IMR-90 (cell line): ENCODE data around the gene ELAVL1. TPM values are rescaled to one million over a fixed set of nuclear protein-coding genes. Genes with fewer than 3 reads are reported as not detected.
A peak's percentile ranks its signal among the peaks of the same experiment; 100 is the strongest.

Source experiments
- ATAC-seq: fragments of 200-7000 bp; cut with Tn5 transposase; 2 replicates; pipeline ENCODE4 v1.9.1; 2020; ENCODE audit warnings: low read depth, mild to moderate bottlenecking, moderate library complexity
- BruUV-seq: library from RNA; stranded (reverse); fragments of 400-500 nt; replicated peaks from 2 replicates; lab custom pipeline; 2021; lab: Mats Ljungman, UMichigan
- CTCF ChIA-PET: fragments of 300-600 bp; formaldehyde crosslinking; extraction: SDS; loops from one replicate; lab custom pipeline; 2021; ENCODE audit warnings: antibody characterized with exemption; lab: Yijun Ruan, JAX
- POLR2A ChIA-PET: fragments of 300-600 bp; sonication (Branson Sonifier 250); formaldehyde crosslinking; loops from one replicate; lab custom pipeline; 2022; ENCODE audit warnings: antibody characterized with exemption; ENCODE audit not compliant: unreplicated experiment; lab: Charles Lee
- DNase-seq: peaks from one replicate; pipeline ENCODE4 v3.0.0; 2013
- H2AFZ ChIP-seq: replicated peaks from 2 replicates; pipeline ENCODE3; 2013; ENCODE audit warnings: low read length, mild to moderate bottlenecking; ENCODE audit not compliant: poor library complexity
- H2AK5ac ChIP-seq: 2 replicates; pipeline ENCODE4 v1.6.1; 2013; ENCODE audit warnings: low read depth, low read length, inconsistent platforms
- H2AK9ac ChIP-seq: replicated peaks from 2 replicates; pipeline ENCODE3; 2013; ENCODE audit warnings: mild to moderate bottlenecking, low read depth, low read length, moderate library complexity; ENCODE audit not compliant: poor library complexity
- H2BK120ac ChIP-seq: 2 replicates; pipeline ENCODE4 v1.6.1; 2013; ENCODE audit warnings: low read depth, low read length, inconsistent platforms
- H2BK15ac ChIP-seq: 3 replicates; pipeline ENCODE4 v1.6.1; 2013; ENCODE audit warnings: low read depth, low read length, inconsistent platforms
- H2BK20ac ChIP-seq: 2 replicates; pipeline ENCODE4 v1.6.1; 2013; ENCODE audit warnings: low read depth, mild to moderate bottlenecking, inconsistent platforms, low read length, moderate library complexity
- H2BK5ac ChIP-seq: 2 replicates; pipeline ENCODE4 v1.6.1; 2013; ENCODE audit warnings: mild to moderate bottlenecking, low read depth, low read length, inconsistent platforms; ENCODE audit not compliant: poor library complexity, severe bottlenecking
- H3K14ac ChIP-seq: replicated peaks from 2 replicates; pipeline ENCODE4 v1.6.1; 2013; ENCODE audit warnings: low read depth, low read length, inconsistent platforms
- H3K18ac ChIP-seq: 2 replicates; pipeline ENCODE4 v1.6.1; 2013; ENCODE audit warnings: low read depth, low read length, control low read depth
- H3K23ac ChIP-seq: 2 replicates; pipeline ENCODE4 v1.6.1; 2013; ENCODE audit warnings: low read depth, low read length, inconsistent platforms
- H3K27ac ChIP-seq: 2 replicates; pipeline ENCODE4 v1.5.1; 2013; ENCODE audit warnings: mild to moderate bottlenecking, control low read depth, low read length; ENCODE audit not compliant: insufficient read depth
- H3K27me3 ChIP-seq: 2 replicates; pipeline ENCODE4 v1.6.1; 2013; ENCODE audit warnings: low read length; ENCODE audit not compliant: control insufficient read depth, insufficient read depth
- H3K36me3 ChIP-seq: 2 replicates; pipeline ENCODE4 v1.6.1; 2013; ENCODE audit warnings: low read length, mixed read lengths; ENCODE audit not compliant: control insufficient read depth, insufficient read depth
- H3K4ac ChIP-seq: 2 replicates; pipeline ENCODE4 v1.6.1; 2013; ENCODE audit warnings: low read depth, low read length, inconsistent platforms
- H3K4me1 ChIP-seq: 2 replicates; pipeline ENCODE4 v1.6.1; 2013; ENCODE audit warnings: low read length, mixed read lengths; ENCODE audit not compliant: control insufficient read depth, insufficient read depth
- H3K4me2 ChIP-seq: 2 replicates; pipeline ENCODE4 v1.6.1; 2013; ENCODE audit warnings: low read depth, mild to moderate bottlenecking, control low read depth, low read length, moderate library complexity
- H3K4me3 ChIP-seq: 2 replicates; pipeline ENCODE4 v1.5.1; 2013; ENCODE audit warnings: low read depth, mild to moderate bottlenecking, control low read depth, low read length, moderate library complexity; ENCODE audit not compliant: insufficient read depth
- H3K56ac ChIP-seq: 2 replicates; pipeline ENCODE4 v1.6.1; 2013; ENCODE audit warnings: low read length, inconsistent platforms; ENCODE audit not compliant: insufficient read depth; ENCODE audit errors: extremely low read depth
- H3K79me1 ChIP-seq, 2 experiments: 2 replicates each; pipeline ENCODE4 v1.6.1; 2013; ENCODE audit warnings: low read length in 2 of 2, inconsistent platforms in 1 of 2, low read depth in 1 of 2
- H3K9ac ChIP-seq: 2 replicates; pipeline ENCODE4 v1.6.1; 2013; ENCODE audit warnings: low read depth, low read length, control low read depth
- H3K9me1 ChIP-seq: 2 replicates; pipeline ENCODE4 v1.6.1; 2013; ENCODE audit warnings: low read length, inconsistent platforms; ENCODE audit not compliant: insufficient read depth
- H3K9me3 ChIP-seq: 2 replicates; pipeline ENCODE4 v1.6.1; 2013; ENCODE audit warnings: low read length; ENCODE audit not compliant: control insufficient read depth, insufficient read depth
- H4K20me1 ChIP-seq: 2 replicates; pipeline ENCODE4 v1.6.1; 2013; ENCODE audit warnings: low read length, inconsistent platforms; ENCODE audit not compliant: insufficient read depth
- H4K5ac ChIP-seq: 2 replicates; pipeline ENCODE4 v1.6.1; 2013; ENCODE audit warnings: mild to moderate bottlenecking, low read depth, low read length, control low read depth
- H4K8ac ChIP-seq, 2 experiments: 2 replicates each; pipeline ENCODE4 v1.6.1; 2013; ENCODE audit warnings: low read depth in 2 of 2, low read length in 2 of 2, control low read depth in 1 of 2, inconsistent platforms in 1 of 2
- H4K91ac ChIP-seq: 2 replicates; pipeline ENCODE4 v1.6.1; 2013; ENCODE audit warnings: low read depth, low read length, inconsistent platforms; ENCODE audit not compliant: insufficient read depth
- CEBPB ChIP-seq: IDR thresholded peaks from 2 replicates; pipeline ENCODE4 v1.6.1; 2012; ENCODE audit warnings: low read depth, low read length, improper control_type of control experiment
- MAFK ChIP-seq: IDR thresholded peaks from 2 replicates; pipeline ENCODE4 v1.6.1; 2012; ENCODE audit warnings: low read depth, low read length, improper control_type of control experiment
- RAD21 ChIP-seq: IDR thresholded peaks from 2 replicates; pipeline ENCODE4 v1.6.1; 2012; ENCODE audit warnings: low read length, improper control_type of control experiment
- RFX5 ChIP-seq: IDR thresholded peaks from 2 replicates; pipeline ENCODE4 v1.8.0; 2012; ENCODE audit warnings: low read depth, mild to moderate bottlenecking, low read length, moderate library complexity
- SMC3 ChIP-seq: fragments of 150-350 bp; IDR thresholded peaks from 2 replicates; pipeline ENCODE4 v1.6.1; 2016; ENCODE audit warnings: low read depth, mild to moderate bottlenecking, antibody characterized with exemption, low read length, moderate library complexity
- WGBS, 2 experiments: methylation state at CpG; one replicate each; pipeline versions ENCODE4 v1.1.5 to v1.1.7; 2013; ENCODE audit warnings: missing lambda C conversion rate in 2 of 2; ENCODE audit not compliant: insufficient read length in 1 of 2; ENCODE audit errors: extremely low coverage in 2 of 2; 5-methylcytosine and 5-hydroxymethylcytosine counted together
- dilution Hi-C: fragments of 300-500 bp; cut with HindIII; formaldehyde crosslinking; loops from one replicate; pipeline ENCODE4 v1.14.3; 2018; ENCODE audit warnings: low sequenced_read_pairs; ENCODE audit not compliant: unreplicated experiment
- in situ Hi-C: fragments of 300-500 bp; cut with MboI; formaldehyde crosslinking; loops from 3 replicates; pipeline ENCODE4 v1.14.3; 2019; ENCODE audit warnings: low sequenced_read_pairs, inconsistent platforms, mixed read lengths
- intact Hi-C: fragments of 100-400 bp; cut with micrococcal nuclease; formaldehyde crosslinking; loops from 2 replicates; pipeline ENCODE4 v1.10.0; 2022
- polyA plus RNA-seq, 3 experiments: library from polyadenylated mRNA; depleted of rRNA; stranded (reverse); fragments of >200 nt; gene quantifications; 2 replicates each; pipeline ENCODE4 v1.2.3, GENCODE V29; 2012; ENCODE audit warnings: low replicate concordance in 1 of 3
- total RNA-seq: library from RNA; depleted of rRNA; stranded (reverse); fragments of >200 nt; gene quantifications from 2 replicates; pipeline ENCODE4 v1.2.3, GENCODE V29; 2012
- TF ChIP-seq, protein P1 (sequence below): fragments of 150-350 bp; IDR thresholded peaks from 2 replicates; pipeline ENCODE4 v1.6.1; 2017; ENCODE audit warnings: mild to moderate bottlenecking, antibody characterized with exemption, low read length, low read depth
- TF ChIP-seq, protein P2 (sequence below): fragments of 150-350 bp; IDR thresholded peaks from 2 replicates; pipeline ENCODE4 v1.6.1; 2016; ENCODE audit warnings: low read depth, mild to moderate bottlenecking, low read length, moderate library complexity, borderline replicate concordance

The ELAVL1 gene
- total and polyA plus RNA-seq, 2 of the 4 experiments (the other 2 are of a cell fraction) = 55.6 to 59.0 TPM

DNA sequence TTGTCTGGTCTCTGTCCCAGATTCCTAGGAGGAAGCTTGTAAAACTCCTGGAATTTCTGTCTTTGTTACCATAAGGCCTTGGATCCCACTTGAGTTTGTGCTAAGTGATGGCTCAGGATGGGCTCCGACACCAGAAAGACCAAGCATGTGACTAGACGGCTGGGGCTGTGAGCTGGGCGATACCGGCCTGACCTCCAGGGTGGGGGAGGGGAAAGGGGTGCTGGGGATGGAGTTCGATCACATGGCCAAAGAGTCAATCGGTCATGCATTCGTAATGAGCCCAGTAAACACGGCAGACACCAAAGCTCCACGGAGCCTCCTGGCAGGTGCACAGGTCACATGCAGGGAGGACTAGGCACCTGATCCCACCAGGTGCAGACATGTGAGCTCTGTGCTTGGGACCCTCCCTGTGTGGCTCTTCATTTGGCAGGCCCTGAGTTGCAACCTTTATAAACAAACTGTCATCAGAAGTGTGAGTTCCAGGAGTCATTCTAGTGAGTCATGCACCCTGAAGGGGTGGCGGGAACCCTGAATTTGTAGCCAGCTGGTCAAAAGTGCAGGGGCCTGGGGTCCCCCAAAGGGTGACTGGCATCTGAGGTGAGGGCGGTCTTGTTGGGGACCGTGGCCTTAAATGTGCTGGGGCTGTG lies 27.1 kb downstream of the ELAVL1 start:
- dilution Hi-C loops (no loop called here), in situ Hi-C loops (loop anchor here (10.0 kb wide), 1 partner anchor 276 kb away; no protein-coding TSS in a partner anchor), intact Hi-C loops (no loop called here)
- no peak overlapping the region for H3K56ac ChIP-seq
- H3K23ac ChIP-seq = no peak overlapping the region
- ATAC-seq (no peak; the same call in 1 of the 2 replicates), DNase-seq (peak; percentile 7)
- H3K4me3 ChIP-seq = no peak overlapping the region
- TF ChIP-seq MAFK (no peak), RAD21 (no peak), CEBPB (no peak), RFX5 (no peak), SMC3 (no peak)
- TF ChIP-seq, protein P1, sequence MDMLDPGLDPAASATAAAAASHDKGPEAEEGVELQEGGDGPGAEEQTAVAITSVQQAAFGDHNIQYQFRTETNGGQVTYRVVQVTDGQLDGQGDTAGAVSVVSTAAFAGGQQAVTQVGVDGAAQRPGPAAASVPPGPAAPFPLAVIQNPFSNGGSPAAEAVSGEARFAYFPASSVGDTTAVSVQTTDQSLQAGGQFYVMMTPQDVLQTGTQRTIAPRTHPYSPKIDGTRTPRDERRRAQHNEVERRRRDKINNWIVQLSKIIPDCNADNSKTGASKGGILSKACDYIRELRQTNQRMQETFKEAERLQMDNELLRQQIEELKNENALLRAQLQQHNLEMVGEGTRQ = no peak
- TF ChIP-seq, protein P2, sequence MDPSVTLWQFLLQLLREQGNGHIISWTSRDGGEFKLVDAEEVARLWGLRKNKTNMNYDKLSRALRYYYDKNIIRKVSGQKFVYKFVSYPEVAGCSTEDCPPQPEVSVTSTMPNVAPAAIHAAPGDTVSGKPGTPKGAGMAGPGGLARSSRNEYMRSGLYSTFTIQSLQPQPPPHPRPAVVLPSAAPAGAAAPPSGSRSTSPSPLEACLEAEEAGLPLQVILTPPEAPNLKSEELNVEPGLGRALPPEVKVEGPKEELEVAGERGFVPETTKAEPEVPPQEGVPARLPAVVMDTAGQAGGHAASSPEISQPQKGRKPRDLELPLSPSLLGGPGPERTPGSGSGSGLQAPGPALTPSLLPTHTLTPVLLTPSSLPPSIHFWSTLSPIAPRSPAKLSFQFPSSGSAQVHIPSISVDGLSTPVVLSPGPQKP = no peak
- H2AFZ ChIP-seq = no peak overlapping the region
- H3K27me3 ChIP-seq = no peaks in the 10 kb centered on the region
- no peak overlapping the region for H2AK9ac ChIP-seq
- POLR2A ChIA-PET = no interaction called here
- no peak overlapping the region for H2BK120ac ChIP-seq
- no peak overlapping the region for H3K27ac ChIP-seq
- no TSS peak for BruUV-seq
- H3K4ac ChIP-seq = no peak overlapping the region
- H4K5ac ChIP-seq = no peak overlapping the region
- no peak overlapping the region for H3K4me2 ChIP-seq
- WGBS, 2 experiments = 92% methylated on average over 6 of the region's 12 CpGs; no CpG with 5 or more reads in 1 of the 2 experiments
- no peak overlapping the region for H2BK5ac ChIP-seq
- H3K4me1 ChIP-seq = no peaks in the 10 kb centered on the region
- no peak overlapping the region for H2BK20ac ChIP-seq
- no peak overlapping the region for H2BK15ac ChIP-seq
- peaks cover 30 to 57% of the 10 kb centered on the region in 2 experiments for H3K79me1 ChIP-seq
- H4K8ac ChIP-seq = no peak overlapping the region
- no peak overlapping the region for H3K14ac ChIP-seq
- H4K20me1 ChIP-seq = peaks cover 79% of the 10 kb centered on the region
- H3K36me3 ChIP-seq = peaks cover 70% of the 10 kb centered on the region
- H3K9ac ChIP-seq = no peak overlapping the region
- H3K9me1 ChIP-seq = no peaks in the 10 kb centered on the region
- no peaks in the 10 kb centered on the region for H3K9me3 ChIP-seq
- no peak overlapping the region for H3K18ac ChIP-seq
- no peak overlapping the region for H4K91ac ChIP-seq
- CTCF ChIA-PET = interaction anchor here (0.7 kb wide), 1 partner anchor 34 kb away, joined by 3 read pairs; no protein-coding TSS in a partner anchor
- H2AK5ac ChIP-seq = no peak overlapping the region
